Hepatocyte (in vitro differentiated cells): ENCODE data around the gene C1orf198. TPM values are rescaled to one million over a fixed set of nuclear protein-coding genes. Genes with fewer than 3 reads are reported as not detected.

Experiments
- DNase-seq: peaks from one replicate; pipeline ENCODE4 v3.0.0-alpha.2; 2016; ENCODE audit warnings: low spot score
- H2AFZ ChIP-seq: fragments of 200-600 bp; sonication (generic); 2 replicates; pipeline ENCODE4 v1.6.0; 2016; ENCODE audit warnings: antibody characterized with exemption, mild to moderate bottlenecking
- H3K27ac ChIP-seq: fragments of 200-600 bp; sonication (generic); 2 replicates; pipeline ENCODE4 v1.5.1; 2016; ENCODE audit warnings: mild to moderate bottlenecking
- H3K27me3 ChIP-seq: fragments of 200-600 bp; sonication (generic); 2 replicates; pipeline ENCODE4 v1.6.1; 2016
- H3K36me3 ChIP-seq: fragments of 200-600 bp; sonication (generic); replicated peaks from 2 replicates; pipeline ENCODE4 v1.5.1; 2016; ENCODE audit warnings: low read depth; ENCODE audit not compliant: insufficient read depth
- H3K4me1 ChIP-seq: fragments of 200-600 bp; sonication (generic); 2 replicates; pipeline ENCODE4 v1.5.1; 2016; ENCODE audit warnings: mild to moderate bottlenecking, moderate library complexity; ENCODE audit not compliant: insufficient read depth
- H3K4me2 ChIP-seq: fragments of 200-600 bp; sonication (generic); 2 replicates; pipeline ENCODE4 v1.6.0; 2016
- H3K4me3 ChIP-seq: fragments of 200-600 bp; sonication (generic); 2 replicates; pipeline ENCODE4 v1.5.1; 2016; ENCODE audit warnings: mild to moderate bottlenecking
- H3K79me2 ChIP-seq: fragments of 200-600 bp; sonication (generic); 2 replicates; pipeline ENCODE4 v1.6.0; 2017; ENCODE audit warnings: mild to moderate bottlenecking
- H3K9me2 ChIP-seq: fragments of 200-600 bp; sonication (generic); replicated peaks from 2 replicates; pipeline ENCODE4 v1.6.0; 2017; ENCODE audit warnings: mild to moderate bottlenecking; ENCODE audit not compliant: insufficient read depth
- H3K9me3 ChIP-seq: fragments of 200-600 bp; sonication (generic); 2 replicates; pipeline ENCODE4 v1.5.1; 2016; ENCODE audit warnings: low read depth, mild to moderate bottlenecking
- H4K20me1 ChIP-seq: fragments of 200-600 bp; sonication (generic); 2 replicates; pipeline ENCODE4 v1.6.0; 2016; ENCODE audit warnings: mild to moderate bottlenecking; ENCODE audit not compliant: insufficient read depth, poor library complexity, severe bottlenecking
- EZH2 ChIP-seq: fragments of 200-600 bp; sonication (generic); IDR thresholded peaks from 2 replicates; pipeline ENCODE4 v1.6.1; 2016; ENCODE audit warnings: antibody characterized with exemption, mild to moderate bottlenecking, borderline replicate concordance
- EZH2phosphoT487 ChIP-seq: fragments of 200-600 bp; sonication (generic); IDR thresholded peaks from one replicate; pipeline ENCODE4 v1.6.1; 2018; ENCODE audit warnings: antibody characterized with exemption, mild to moderate bottlenecking, low read depth, moderate library complexity; ENCODE audit not compliant: unreplicated experiment, severe bottlenecking
- WGBS: methylation state at CpG from one replicate; pipeline ENCODE4 v1.1.6; 2016; ENCODE audit warnings: low lambda C conversion rate; ENCODE audit errors: missing lambda C conversion rate; 5-methylcytosine and 5-hydroxymethylcytosine counted together
- polyA plus RNA-seq: library from polyadenylated mRNA; unstranded; fragments of >200 nt; fragmentation: Nextera tagmentation; extraction: Ambion mirVana; gene quantifications from 2 replicates; pipeline ENCODE4 v1.2.1, GENCODE V29; 2016
- total RNA-seq: library from RNA; depleted of rRNA; stranded (reverse); fragments of >200 nt; gene quantifications from 2 replicates; pipeline ENCODE4 v1.2.3, GENCODE V29; 2014
- TF ChIP-seq, protein P1 (sequence below): fragments of 200-600 bp; sonication (generic); IDR thresholded peaks from 2 replicates; pipeline ENCODE4 v1.5.1; 2016; ENCODE audit warnings: antibody characterized with exemption, mild to moderate bottlenecking; ENCODE audit not compliant: poor library complexity

The C1orf198 gene
- total and polyA plus RNA-seq, 2 experiments from 2014 or later = 41.4 to 56.9 TPM

DNA sequence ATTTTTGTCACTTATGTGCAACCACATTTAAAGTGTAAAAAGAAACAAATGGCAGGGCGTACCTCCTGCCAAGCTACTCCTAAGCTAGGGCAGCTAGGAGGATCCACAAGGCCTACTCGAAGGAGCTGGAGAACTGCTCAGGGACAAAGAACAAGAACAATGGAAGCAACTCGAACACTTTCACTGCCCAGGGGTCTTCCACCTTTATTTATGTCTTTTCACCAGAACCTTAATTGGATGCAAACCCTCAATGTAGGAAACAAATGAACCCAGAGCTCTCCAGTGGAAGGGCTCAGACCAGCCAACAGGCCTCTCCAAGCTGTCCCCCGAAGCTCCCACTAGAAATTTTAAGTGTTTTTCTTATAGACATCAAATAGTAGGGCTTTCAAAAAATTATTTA is 39.9 kb downstream of the C1orf198 start:
- no peak overlapping the region for H3K4me2 ChIP-seq
- H3K9me3 ChIP-seq = no peaks in the 10 kb centered on the region
- H3K27ac ChIP-seq = no peak overlapping the region
- WGBS = 92% methylated on average over 4 of the region's 4 CpGs
- H3K9me2 ChIP-seq = no peaks in the 10 kb centered on the region
- H3K27me3 ChIP-seq = no peaks in the 10 kb centered on the region
- H2AFZ ChIP-seq = no peak overlapping the region
- H3K36me3 ChIP-seq = no peaks in the 10 kb centered on the region
- peaks cover 26% of the 10 kb centered on the region for H3K4me1 ChIP-seq
- H3K79me2 ChIP-seq = no peaks in the 10 kb centered on the region
- no peak for TF ChIP-seq EZH2
- TF ChIP-seq, protein P1, sequence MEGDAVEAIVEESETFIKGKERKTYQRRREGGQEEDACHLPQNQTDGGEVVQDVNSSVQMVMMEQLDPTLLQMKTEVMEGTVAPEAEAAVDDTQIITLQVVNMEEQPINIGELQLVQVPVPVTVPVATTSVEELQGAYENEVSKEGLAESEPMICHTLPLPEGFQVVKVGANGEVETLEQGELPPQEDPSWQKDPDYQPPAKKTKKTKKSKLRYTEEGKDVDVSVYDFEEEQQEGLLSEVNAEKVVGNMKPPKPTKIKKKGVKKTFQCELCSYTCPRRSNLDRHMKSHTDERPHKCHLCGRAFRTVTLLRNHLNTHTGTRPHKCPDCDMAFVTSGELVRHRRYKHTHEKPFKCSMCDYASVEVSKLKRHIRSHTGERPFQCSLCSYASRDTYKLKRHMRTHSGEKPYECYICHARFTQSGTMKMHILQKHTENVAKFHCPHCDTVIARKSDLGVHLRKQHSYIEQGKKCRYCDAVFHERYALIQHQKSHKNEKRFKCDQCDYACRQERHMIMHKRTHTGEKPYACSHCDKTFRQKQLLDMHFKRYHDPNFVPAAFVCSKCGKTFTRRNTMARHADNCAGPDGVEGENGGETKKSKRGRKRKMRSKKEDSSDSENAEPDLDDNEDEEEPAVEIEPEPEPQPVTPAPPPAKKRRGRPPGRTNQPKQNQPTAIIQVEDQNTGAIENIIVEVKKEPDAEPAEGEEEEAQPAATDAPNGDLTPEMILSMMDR = no peak
- TF ChIP-seq EZH2phosphoT487 = no peak
- no peak overlapping the region for H3K4me3 ChIP-seq
- no peak for DNase-seq
- no peaks in the 10 kb centered on the region for H4K20me1 ChIP-seq

DNA sequence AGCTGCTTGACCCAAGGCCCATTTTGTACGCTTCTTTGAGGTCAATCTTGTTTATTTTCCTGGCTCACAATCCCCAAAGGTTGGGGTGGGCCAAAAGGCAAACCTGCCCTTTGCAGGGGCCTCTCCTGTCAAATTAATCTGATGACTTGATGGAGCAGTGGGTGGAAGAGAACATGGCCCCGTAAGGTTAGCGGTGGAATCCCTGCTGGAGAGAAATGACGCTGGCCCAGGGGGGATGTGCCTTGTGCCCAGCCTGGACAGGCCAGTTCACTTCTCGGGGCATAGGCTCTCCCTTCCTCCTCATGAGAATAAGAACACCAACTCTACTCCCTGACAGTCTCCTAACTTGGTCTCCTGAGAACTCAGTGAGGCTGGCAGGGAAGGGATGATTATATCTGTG is 40.5 kb downstream of the C1orf198 start:
- WGBS = 81% methylated on average over 5 of the region's 5 CpGs
- no peak for DNase-seq
- H3K9me2 ChIP-seq = no peaks in the 10 kb centered on the region
- H3K79me2 ChIP-seq = no peaks in the 10 kb centered on the region
- H3K27me3 ChIP-seq = no peaks in the 10 kb centered on the region
- H3K9me3 ChIP-seq = no peaks in the 10 kb centered on the region
- peaks cover 27% of the 10 kb centered on the region for H3K4me1 ChIP-seq
- no peak overlapping the region for H3K27ac ChIP-seq
- TF ChIP-seq EZH2phosphoT487 (no peak), EZH2 (no peak)
- TF ChIP-seq, protein P1 = no peak
- H2AFZ ChIP-seq = no peak overlapping the region
- H3K4me3 ChIP-seq = no peak overlapping the region
- H4K20me1 ChIP-seq = no peaks in the 10 kb centered on the region
- no peak overlapping the region for H3K4me2 ChIP-seq
- no peaks in the 10 kb centered on the region for H3K36me3 ChIP-seq

DNA sequence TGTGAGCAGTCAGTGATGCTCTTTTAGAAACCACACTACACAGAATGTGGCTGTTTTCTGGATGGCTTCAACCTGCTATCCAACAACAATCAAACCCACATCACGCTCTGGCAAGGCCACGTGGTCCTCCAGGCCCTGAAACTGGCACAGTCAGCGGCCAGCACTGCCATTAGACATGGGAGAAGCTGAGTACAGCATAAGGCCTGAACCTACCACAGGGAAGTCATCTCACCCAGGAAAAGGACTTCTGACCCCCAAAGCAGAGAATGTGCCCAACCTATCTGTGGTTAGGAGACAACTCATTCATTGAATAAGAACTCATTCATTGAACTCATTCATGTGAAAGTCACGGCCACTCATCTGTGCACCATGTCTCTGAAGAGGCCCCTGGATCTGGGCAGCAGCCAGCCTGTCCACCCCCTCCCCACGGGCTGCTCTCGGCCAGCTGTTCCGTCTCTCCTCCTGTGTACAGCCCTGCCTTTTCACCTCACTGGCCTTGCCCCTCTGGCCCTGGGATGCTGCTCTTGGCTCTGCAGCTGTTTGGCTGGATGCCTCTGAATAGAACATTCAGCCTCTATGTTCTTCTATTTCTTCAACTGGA is 41.1 kb downstream of the C1orf198 start:
- Histone ChIP-seq H4K20me1 (no peaks in the 10 kb centered on the region), H3K4me2 (no peak overlapping the region), H3K9me3 (no peaks in the 10 kb centered on the region), H3K27ac (no peak overlapping the region), H3K4me1 (peaks cover 27% of the 10 kb centered on the region), H3K36me3 (no peaks in the 10 kb centered on the region), H2AFZ (no peak overlapping the region), H3K9me2 (no peaks in the 10 kb centered on the region), H3K27me3 (no peaks in the 10 kb centered on the region), H3K4me3 (no peak overlapping the region), H3K79me2 (no peaks in the 10 kb centered on the region)
- no peak for DNase-seq
- no peak for TF ChIP-seq EZH2
- TF ChIP-seq, protein P1 = no peak
- WGBS = 78% methylated on average over 7 of the region's 7 CpGs
